H1 (cell line): ENCODE measurements around the gene VASH1. TPM values are rescaled to one million over a fixed set of nuclear protein-coding genes. Genes with fewer than 3 reads are reported as not detected.
A peak's percentile ranks its signal among the peaks of the same experiment; 100 is the strongest.

Source experiments
- CTCF ChIA-PET: fragments of 300-600 bp; sonication (Branson Sonifier 250); formaldehyde crosslinking; loops from one replicate; lab custom pipeline; 2021; ENCODE audit not compliant: partially characterized antibody; lab: Charles Lee
- POLR2A ChIA-PET: fragments of 300-600 bp; sonication (Branson Sonifier 250); formaldehyde crosslinking; loops from one replicate; lab custom pipeline; 2021; ENCODE audit warnings: inconsistent platforms; ENCODE audit not compliant: partially characterized antibody; lab: Charles Lee
- DNase-seq, 2 experiments: peaks; one replicate each; pipeline versions ENCODE4 v3.0.0 to v3.0.0-alpha.2; 2010 to 2022; ENCODE audit warnings: low spot score in 2 of 2, low read depth in 1 of 2, mixed read lengths in 1 of 2
- FAIRE-seq: peaks from 2 replicates; lab custom pipeline; 2011; peaks lifted over from hg19 to GRCh38; lab: Jason Lieb, UNC
- H2AFZ ChIP-seq: 2 replicates; pipeline ENCODE4 v1.8.1; 2012; ENCODE audit warnings: low read length, inconsistent platforms
- H2AK5ac ChIP-seq: 2 replicates; pipeline ENCODE4 v1.6.1; 2013; ENCODE audit warnings: low read depth, low read length
- H2BK120ac ChIP-seq: replicated peaks from 2 replicates; pipeline ENCODE3; 2013; ENCODE audit warnings: low read depth, low read length, inconsistent platforms
- H2BK12ac ChIP-seq: 2 replicates; pipeline ENCODE4 v1.6.1; 2013; ENCODE audit warnings: low read depth, low read length
- H2BK15ac ChIP-seq: 2 replicates; pipeline ENCODE4 v1.6.1; 2013; ENCODE audit warnings: low read length
- H2BK20ac ChIP-seq: 2 replicates; pipeline ENCODE4 v1.6.1; 2013; ENCODE audit warnings: low read length
- H2BK5ac ChIP-seq: 2 replicates; pipeline ENCODE4 v1.6.1; 2013; ENCODE audit warnings: low read depth, low read length
- H3K14ac ChIP-seq: 2 replicates; pipeline ENCODE4 v1.6.1; 2013; ENCODE audit warnings: inconsistent platforms; ENCODE audit not compliant: insufficient read length
- H3K18ac ChIP-seq: 2 replicates; pipeline ENCODE4 v1.6.1; 2013; ENCODE audit warnings: low read length; ENCODE audit errors: extremely low read depth
- H3K23ac ChIP-seq: 2 replicates; pipeline ENCODE4 v1.6.1; 2013; ENCODE audit warnings: inconsistent platforms; ENCODE audit not compliant: insufficient read length
- H3K23me2 ChIP-seq: 2 replicates; pipeline ENCODE4 v1.6.1; 2013; ENCODE audit warnings: low read depth, low read length
- H3K27ac ChIP-seq: 2 replicates; pipeline ENCODE4 v1.6.1; 2011; ENCODE audit warnings: low read depth, low read length, inconsistent platforms
- H3K27me3 ChIP-seq, 4 experiments: replicated peaks in 1 of 4; 1 replicate in 1 of 4; 2 replicates in 3 of 4; pipeline versions ENCODE4 v1.6.1 to v1.8.1; 2011 to 2013; ENCODE audit warnings: low read length in 3 of 4, mild to moderate bottlenecking in 3 of 4, inconsistent platforms in 2 of 4, mixed read lengths in 2 of 4, moderate library complexity in 1 of 4; ENCODE audit not compliant: control insufficient read depth in 3 of 4, insufficient read depth in 3 of 4; ENCODE audit errors: extremely low read depth in 1 of 4
- H3K36me3 ChIP-seq, 4 experiments: 2 replicates each; pipeline versions ENCODE4 v1.6.1 to v1.8.1; 2011 to 2013; ENCODE audit warnings: mild to moderate bottlenecking in 4 of 4, low read length in 3 of 4, moderate library complexity in 2 of 4, control low read depth in 1 of 4, inconsistent platforms in 1 of 4; ENCODE audit not compliant: insufficient read depth in 4 of 4, control insufficient read depth in 2 of 4
- H3K4ac ChIP-seq: replicated peaks from 2 replicates; pipeline ENCODE3; 2013; ENCODE audit warnings: low read length, low read depth, mixed read lengths, inconsistent platforms; ENCODE audit not compliant: insufficient read length
- H3K4me1 ChIP-seq, 4 experiments: replicated peaks in 1 of 4; 1 replicate in 1 of 4; 2 replicates in 3 of 4; pipeline versions ENCODE4 v1.6.1 to v1.8.1; 2011 to 2013; ENCODE audit warnings: low read length in 3 of 4, inconsistent platforms in 2 of 4, mixed read lengths in 1 of 4; ENCODE audit not compliant: insufficient read depth in 4 of 4, control insufficient read depth in 3 of 4
- H3K4me2 ChIP-seq, 2 experiments: 2 replicates each; pipeline versions ENCODE4 v1.6.1 to v1.8.1; 2011 to 2013; ENCODE audit warnings: low read depth in 2 of 2, low read length in 2 of 2, control low read depth in 1 of 2, inconsistent platforms in 1 of 2, mild to moderate bottlenecking in 1 of 2; ENCODE audit not compliant: insufficient read depth in 1 of 2
- H3K4me3 ChIP-seq, 4 experiments: fragments of 200-600, 300-600 bp in 1 of 4; sonication (generic), shearing (Covaris generic), sonication (Bioruptor Twin) in 1 of 4; 2 replicates each; pipeline versions ENCODE4 v1.5.1 to v1.8.1; 2011 to 2016; ENCODE audit warnings: low read length in 4 of 4, low read depth in 3 of 4, control low read depth in 2 of 4, inconsistent platforms in 2 of 4, mild to moderate bottlenecking in 2 of 4, mixed read lengths in 1 of 4, moderate library complexity in 1 of 4; ENCODE audit not compliant: insufficient read depth in 2 of 4; ENCODE audit errors: extremely low read depth in 1 of 4
- H3K56ac ChIP-seq: replicated peaks from 2 replicates; pipeline ENCODE3; 2013; ENCODE audit warnings: low read depth, mild to moderate bottlenecking, mixed read lengths, low read length, inconsistent platforms; ENCODE audit not compliant: insufficient read length
- H3K79me1 ChIP-seq: 2 replicates; pipeline ENCODE4 v1.6.1; 2013; ENCODE audit warnings: low read depth, low read length, control low read depth
- H3K79me2 ChIP-seq, 2 experiments: 2 replicates each; pipeline versions ENCODE4 v1.6.1 to v1.8.1; 2012 to 2013; ENCODE audit warnings: low read length in 2 of 2, mild to moderate bottlenecking in 2 of 2, inconsistent platforms in 1 of 2; ENCODE audit not compliant: insufficient read depth in 2 of 2, control insufficient read depth in 1 of 2
- H3K9ac ChIP-seq, 4 experiments: replicated peaks in 1 of 4; 1 replicate in 1 of 4; 2 replicates in 3 of 4; pipeline versions ENCODE4 v1.6.1 to v1.8.1; 2011 to 2013; ENCODE audit warnings: low read depth in 3 of 4, low read length in 3 of 4, control low read depth in 2 of 4, mild to moderate bottlenecking in 2 of 4, moderate library complexity in 2 of 4, inconsistent platforms in 1 of 4; ENCODE audit errors: extremely low read depth in 1 of 4
- H3K9me3 ChIP-seq, 2 experiments: 2 replicates each; pipeline versions ENCODE4 v1.6.1 to v1.8.1; 2012 to 2013; ENCODE audit warnings: mild to moderate bottlenecking in 2 of 2, moderate library complexity in 2 of 2, control low read depth in 1 of 2, inconsistent platforms in 1 of 2, low read depth in 1 of 2, low read length in 1 of 2, mixed read lengths in 1 of 2; ENCODE audit not compliant: insufficient read depth in 2 of 2
- H4K20me1 ChIP-seq, 2 experiments: replicated peaks in 1 of 2; 2 replicates each; pipeline versions ENCODE3 to v1.8.1; 2011 to 2013; ENCODE audit warnings: inconsistent platforms in 2 of 2, low read length in 2 of 2, mild to moderate bottlenecking in 1 of 2; ENCODE audit not compliant: insufficient read depth in 2 of 2, control insufficient read depth in 1 of 2
- H4K5ac ChIP-seq: 2 replicates; pipeline ENCODE4 v1.6.1; 2013; ENCODE audit warnings: low read length, low read depth, mixed read lengths, inconsistent platforms; ENCODE audit not compliant: insufficient read length
- H4K8ac ChIP-seq: 2 replicates; pipeline ENCODE4 v1.8.0; 2013; ENCODE audit warnings: mild to moderate bottlenecking, moderate library complexity, low read length, inconsistent platforms; ENCODE audit not compliant: insufficient read depth; ENCODE audit errors: extremely low read depth
- H4K91ac ChIP-seq: replicated peaks from 2 replicates; pipeline ENCODE3; 2013; ENCODE audit warnings: low read length, mixed read lengths, inconsistent platforms; ENCODE audit not compliant: insufficient read length
- E2F6 ChIP-seq: IDR thresholded peaks from 2 replicates; pipeline ENCODE4 v1.6.1; 2012; ENCODE audit warnings: inconsistent platforms
- SUZ12 ChIP-seq: fragments of 200-600 bp; sonication (generic); IDR thresholded peaks from 2 replicates; pipeline ENCODE4 v1.6.1; 2012; ENCODE audit warnings: mild to moderate bottlenecking, inconsistent platforms, low read length, moderate library complexity, mixed read lengths
- TAF1 ChIP-seq: IDR thresholded peaks from 2 replicates; pipeline ENCODE4 v1.6.1; 2011; ENCODE audit warnings: mild to moderate bottlenecking, low read depth, low read length
- TCF12 ChIP-seq: IDR thresholded peaks from 2 replicates; pipeline ENCODE4 v1.6.1; 2011; ENCODE audit warnings: low read depth, mild to moderate bottlenecking, low read length
- WGBS, 2 experiments: shearing (Covaris generic) in 1 of 2; methylation state at CpG; one replicate each; pipeline versions ENCODE4 v1.1.6 to v1.1.7; 2013 to 2015; ENCODE audit warnings: low lambda C conversion rate in 2 of 2, mixed read lengths in 2 of 2, inconsistent platforms in 1 of 2, low coverage in 1 of 2, missing lambda C conversion rate in 1 of 2; ENCODE audit not compliant: insufficient replicate concordance in 2 of 2, insufficient coverage in 1 of 2, insufficient read length in 1 of 2; ENCODE audit errors: extremely low coverage in 1 of 2, missing lambda C conversion rate in 1 of 2; 5-methylcytosine and 5-hydroxymethylcytosine counted together
- polyA plus RNA-seq, 7 experiments: library from polyadenylated mRNA; depleted of rRNA in 3 of 7; stranded (reverse) in 5 of 7; unstranded in 2 of 7; fragments of >200 nt in 5 of 7; fragments of 200-250 nt in 2 of 7; gene quantifications; 1 replicate in 5 of 7; 2 replicates in 1 of 7; 4 replicates in 1 of 7; pipeline versions ENCODE4 v1.2.1 to v1.2.3, GENCODE V29; 2011 to 2013; ENCODE audit warnings: missing spikeins in 2 of 7, mixed read lengths in 2 of 7
- total RNA-seq: library from RNA; stranded (reverse); fragmentation: NEBNext Ultra II Directional; extraction: Animal tissue kit (Norgen Biotek cat#: 25700); gene quantifications from 2 replicates; pipeline ENCODE4 v1.2.1, GENCODE V29; 2021
- TF ChIP-seq, protein P1 (sequence below): IDR thresholded peaks from 2 replicates; pipeline ENCODE4 v1.6.1; 2012; ENCODE audit warnings: inconsistent platforms

The VASH1 gene
- total and polyA plus RNA-seq, 2 of the 8 experiments (the other 6 are each of a cell fraction or from before 2014, with no cell fraction given) = 3.1 to 6.4 TPM

GRCh38 chr14:76826122-76826521 is 64.9 kb downstream of the VASH1 start, which contains the start of gene LRRC74A:
Gene LRRC74A, plus strand, starts transcription at chr14:76826408. Its CDS starts 290 bp downstream, at chr14:76826698.
- POLR2A ChIA-PET = interaction anchor here (1.4 kb wide), 1 partner anchor 14 kb away, joined by 3 read pairs; the partner anchor contains the start of gene ANGEL1
- Histone ChIP-seq H3K23ac (no peak within 1 kb of the TSS), H3K4me3 (no peak within 1 kb of the TSS), H2BK20ac (no peak within 1 kb of the TSS), H3K27ac (no peak within 1 kb of the TSS), H3K14ac (no peak within 1 kb of the TSS), H2BK120ac (no peak within 1 kb of the TSS), H3K4me2 (no peak within 1 kb of the TSS), H4K8ac (no peak within 1 kb of the TSS), H3K36me3 (no peaks in the 10 kb centered on the region), H3K18ac (no peak within 1 kb of the TSS), H3K9me3 (peaks cover 2 to 4% of the 10 kb centered on the region in 2 experiments; a peak in 2 of 4 replicates), H3K27me3 (no peaks in the 10 kb centered on the region), H3K4me1 (peaks cover 0 to 22% (median 9%) of the 10 kb centered on the region in 4 experiments; a peak in 5 of 7 replicates), H3K4ac (no peak within 1 kb of the TSS), H2AK5ac (no peak within 1 kb of the TSS), H2BK15ac (no peak within 1 kb of the TSS), H2BK12ac (no peak within 1 kb of the TSS), H4K20me1 (no peaks in the 10 kb centered on the region), H3K23me2 (no peaks in the 10 kb centered on the region)
- CTCF ChIA-PET = no interaction called here
- no peak for FAIRE-seq
- 80% methylated on average over 2 of the region's 2 CpGs; no CpG with 5 or more reads in 1 of the 2 experiments for WGBS, 2 experiments
- TF ChIP-seq, protein P1, sequence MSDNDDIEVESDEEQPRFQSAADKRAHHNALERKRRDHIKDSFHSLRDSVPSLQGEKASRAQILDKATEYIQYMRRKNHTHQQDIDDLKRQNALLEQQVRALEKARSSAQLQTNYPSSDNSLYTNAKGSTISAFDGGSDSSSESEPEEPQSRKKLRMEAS = 0 out of 2 replicates have a peak, but pooled peaks have one; percentile 25
- no peak for TF ChIP-seq TAF1
- TF ChIP-seq SUZ12 = no peak
- TF ChIP-seq E2F6 = peak; percentile 84
- no peak for TF ChIP-seq TCF12
- TF ChIP-seq, all 59 proteins: peak for 2
- no peak within 1 kb of the TSS for H3K9ac ChIP-seq
- H3K56ac ChIP-seq = no peak within 1 kb of the TSS
- no peak within 1 kb of the TSS for H2AFZ ChIP-seq
- no peak within 1 kb of the TSS for H4K5ac ChIP-seq
- DNase-seq = no peak
- H3K79me2 ChIP-seq = no peaks in the 10 kb centered on the region
- no peak within 1 kb of the TSS for H4K91ac ChIP-seq
- H2BK5ac ChIP-seq = no peak within 1 kb of the TSS
- no peaks in the 10 kb centered on the region for H3K79me1 ChIP-seq
